ENCODE data around the gene RANBP1.

Gene RANBP1

GRCh38 chr22:20089226-20089976 lies 26.5 kb upstream of the RANBP1 start:
- DNase-seq = no peak

GRCh38 chr22:20089977-20090729 lies 25.8 kb upstream of the RANBP1 start:
- no peak for DNase-seq

GRCh38 chr22:20090730-20091240 lies 25.1 kb upstream of the RANBP1 start:
- DNase-seq = no peak

- no peak for DNase-seq
These were observed 24.0 kb upstream of the RANBP1 start for GRCh38 chr22:20091690-20092476.

GRCh38 chr22:20092477-20092854 lies 23.4 kb upstream of the RANBP1 start:
- no peak for DNase-seq

GRCh38 chr22:20093418-20094196 lies 22.3 kb upstream of the RANBP1 start:
- DNase-seq = no peak

GRCh38 chr22:20094197-20094807 lies 21.6 kb upstream of the RANBP1 start:
- DNase-seq = no peak

- DNase-seq = no peak
These were observed 20.4 kb upstream of the RANBP1 start for GRCh38 chr22:20095521-20095920.

GRCh38 chr22:20096574-20097420 lies 19.1 kb upstream of the RANBP1 start:
- no peak for DNase-seq

- DNase-seq = no peak
These were observed 16.7 kb upstream of the RANBP1 start for GRCh38 chr22:20099099-20099711.

GRCh38 chr22:20101638-20102037 lies 14.3 kb upstream of the RANBP1 start:
- no peak for DNase-seq

- DNase-seq = no peak
These were observed 13.6 kb upstream of the RANBP1 start for GRCh38 chr22:20102203-20102780.

- no peak for DNase-seq
These were observed 10.3 kb upstream of the RANBP1 start for GRCh38 chr22:20105456-20106204.

- no peak for DNase-seq
These were observed 9.6 kb upstream of the RANBP1 start for GRCh38 chr22:20106205-20106848.

- no peak for DNase-seq
These were observed 9.1 kb upstream of the RANBP1 start for GRCh38 chr22:20106849-20107237.

GRCh38 chr22:20107471-20107901 lies 8.4 kb upstream of the RANBP1 start:
- DNase-seq = no peak

GRCh38 chr22:20107951-20108756 lies 7.8 kb upstream of the RANBP1 start:
- no peak for DNase-seq

- no peak for DNase-seq
These were observed 7.1 kb upstream of the RANBP1 start for GRCh38 chr22:20108757-20109230.
